ENCODE results near the gene EMID1. TPM values are rescaled to one million over a fixed set of nuclear protein-coding genes. Genes with fewer than 3 reads are reported as not detected.
"Not testable (repeated sequence)": the region's sequence is repeated elsewhere in the genome, so short reads cannot be mapped to it uniquely, and the experiment has no call there.

Gene EMID1
- total and polyA plus RNA-seq, 2 donors, result 7.0 to 9.4 TPM

- Histone ChIP-seq H3K36me3 (ENCODE audit: insufficient read depth) (no peaks in the 10 kb centered on the region), H3K4me1 (ENCODE audit: insufficient read depth) (no peaks in the 10 kb centered on the region), H3K27ac (ENCODE audit: low read depth) (no peak overlapping the region), H3K4me3 (ENCODE audit: low read depth, low read length) (no peak overlapping the region)
- WGBS, result 77% methylated on average over 7 of the region's 7 CpGs
- no peak for DNase-seq (ENCODE audit: extremely low spot score)
These were observed 39.3 kb downstream of the EMID1 start for GRCh38 chr22:29244785-29245625.

GRCh38 chr22:29245626-29246385 is 40.1 kb downstream of the EMID1 start:
- Histone ChIP-seq H3K4me3 (ENCODE audit: low read depth, low read length) (no peak overlapping the region), H3K36me3 (ENCODE audit: insufficient read depth) (no peaks in the 10 kb centered on the region), H3K27ac (ENCODE audit: low read depth) (no peak overlapping the region), H3K4me1 (ENCODE audit: insufficient read depth) (no peaks in the 10 kb centered on the region)
- no peak for DNase-seq (ENCODE audit: extremely low spot score)
- WGBS, result 46% methylated on average over 11 of the region's 11 CpGs

GRCh38 chr22:29247891-29248290 is 42.2 kb downstream of the EMID1 start:
- WGBS, result 98% methylated on average over 10 of the region's 10 CpGs
- not testable (repeated sequence) for H3K4me1 ChIP-seq (ENCODE audit: insufficient read depth); H3K27ac ChIP-seq (ENCODE audit: low read depth); H3K36me3 ChIP-seq (ENCODE audit: insufficient read depth); H3K4me3 ChIP-seq (ENCODE audit: low read depth, low read length); DNase-seq (ENCODE audit: extremely low spot score)

GRCh38 chr22:29251265-29251664 is 45.6 kb downstream of the EMID1 start:
- Histone ChIP-seq H3K27ac (ENCODE audit: low read depth) (no peak overlapping the region), H3K4me3 (ENCODE audit: low read depth, low read length) (no peak overlapping the region), H3K4me1 (ENCODE audit: insufficient read depth) (no peaks in the 10 kb centered on the region), H3K36me3 (ENCODE audit: insufficient read depth) (no peaks in the 10 kb centered on the region)
- no peak for DNase-seq (ENCODE audit: extremely low spot score)
- WGBS, result 98% methylated on average over 5 of the region's 5 CpGs

- Histone ChIP-seq H3K27ac (ENCODE audit: low read depth) (no peak overlapping the region), H3K36me3 (ENCODE audit: insufficient read depth) (no peaks in the 10 kb centered on the region), H3K4me3 (ENCODE audit: low read depth, low read length) (no peak overlapping the region), H3K4me1 (ENCODE audit: insufficient read depth) (no peaks in the 10 kb centered on the region)
- 91% methylated on average over 10 of the region's 10 CpGs for WGBS
- DNase-seq (ENCODE audit: extremely low spot score), result no peak
These were observed 46.5 kb downstream of the EMID1 start for GRCh38 chr22:29251981-29252911.

GRCh38 chr22:29253561-29254285 is 48.0 kb downstream of the EMID1 start:
- no peaks in the 10 kb centered on the region for H3K36me3 ChIP-seq (ENCODE audit: insufficient read depth)
- no peak for DNase-seq (ENCODE audit: extremely low spot score)
- WGBS, result 74% methylated on average over 14 of the region's 14 CpGs
- H3K4me1 ChIP-seq (ENCODE audit: insufficient read depth), result no peaks in the 10 kb centered on the region
- no peak overlapping the region for H3K27ac ChIP-seq (ENCODE audit: low read depth)
- no peak overlapping the region for H3K4me3 ChIP-seq (ENCODE audit: low read depth, low read length)

- WGBS, result 63% methylated on average over 4 of the region's 4 CpGs
- Histone ChIP-seq H3K4me1 (ENCODE audit: insufficient read depth) (no peaks in the 10 kb centered on the region), H3K27ac (ENCODE audit: low read depth) (no peak overlapping the region), H3K36me3 (ENCODE audit: insufficient read depth) (no peaks in the 10 kb centered on the region), H3K4me3 (ENCODE audit: low read depth, low read length) (no peak overlapping the region)
- no peak for DNase-seq (ENCODE audit: extremely low spot score)
These were observed 48.6 kb downstream of the EMID1 start for GRCh38 chr22:29254286-29254660.

- no peak overlapping the region for H3K4me3 ChIP-seq (ENCODE audit: low read depth, low read length)
- 96% methylated on average over 11 of the region's 11 CpGs for WGBS
- no peak overlapping the region for H3K27ac ChIP-seq (ENCODE audit: low read depth)
- no peak for DNase-seq (ENCODE audit: extremely low spot score)
- H3K4me1 ChIP-seq (ENCODE audit: insufficient read depth), result no peaks in the 10 kb centered on the region
- H3K36me3 ChIP-seq (ENCODE audit: insufficient read depth), result no peaks in the 10 kb centered on the region
These were observed 49.4 kb downstream of the EMID1 start for GRCh38 chr22:29255064-29255621.

GRCh38 chr22:29256606-29257325 is 51.1 kb downstream of the EMID1 start:
- DNase-seq (ENCODE audit: extremely low spot score), result no peak
- 94% methylated on average over 8 of the region's 8 CpGs for WGBS
- Histone ChIP-seq H3K36me3 (ENCODE audit: insufficient read depth) (no peaks in the 10 kb centered on the region), H3K4me3 (ENCODE audit: low read depth, low read length) (no peak overlapping the region), H3K27ac (ENCODE audit: low read depth) (no peak overlapping the region), H3K4me1 (ENCODE audit: insufficient read depth) (no peaks in the 10 kb centered on the region)

- Histone ChIP-seq H3K4me1 (ENCODE audit: insufficient read depth) (no peaks in the 10 kb centered on the region), H3K27ac (ENCODE audit: low read depth) (no peak overlapping the region), H3K36me3 (ENCODE audit: insufficient read depth) (no peaks in the 10 kb centered on the region), H3K4me3 (ENCODE audit: low read depth, low read length) (no peak overlapping the region)
- WGBS, result 82% methylated on average over 8 of the region's 8 CpGs
- DNase-seq (ENCODE audit: extremely low spot score), result no peak
These were observed 52.1 kb downstream of the EMID1 start for GRCh38 chr22:29257751-29258181.

GRCh38 chr22:29258407-29259252 is 52.9 kb downstream of the EMID1 start:
- H3K4me1 ChIP-seq (ENCODE audit: insufficient read depth), result no peaks in the 10 kb centered on the region
- DNase-seq (ENCODE audit: extremely low spot score), result no peak
- WGBS, result 90% methylated on average over 17 of the region's 17 CpGs
- no peak overlapping the region for H3K27ac ChIP-seq (ENCODE audit: low read depth)
- H3K36me3 ChIP-seq (ENCODE audit: insufficient read depth), result no peaks in the 10 kb centered on the region
- no peak overlapping the region for H3K4me3 ChIP-seq (ENCODE audit: low read depth, low read length)

Data from urinary bladder (tissue), 4 donors.